GM03348 (cell line): Measurements from ENCODE around the gene PNMA8A.
"Not testable (repeated sequence)": the region's sequence is repeated elsewhere in the genome, so short reads cannot be mapped to it uniquely, and the experiment has no call there.

Source experiments
- DNase-seq: peaks from one replicate; pipeline ENCODE4 v3.0.0; 2012; ENCODE audit warnings: low spot score

Gene PNMA8A

DNA sequence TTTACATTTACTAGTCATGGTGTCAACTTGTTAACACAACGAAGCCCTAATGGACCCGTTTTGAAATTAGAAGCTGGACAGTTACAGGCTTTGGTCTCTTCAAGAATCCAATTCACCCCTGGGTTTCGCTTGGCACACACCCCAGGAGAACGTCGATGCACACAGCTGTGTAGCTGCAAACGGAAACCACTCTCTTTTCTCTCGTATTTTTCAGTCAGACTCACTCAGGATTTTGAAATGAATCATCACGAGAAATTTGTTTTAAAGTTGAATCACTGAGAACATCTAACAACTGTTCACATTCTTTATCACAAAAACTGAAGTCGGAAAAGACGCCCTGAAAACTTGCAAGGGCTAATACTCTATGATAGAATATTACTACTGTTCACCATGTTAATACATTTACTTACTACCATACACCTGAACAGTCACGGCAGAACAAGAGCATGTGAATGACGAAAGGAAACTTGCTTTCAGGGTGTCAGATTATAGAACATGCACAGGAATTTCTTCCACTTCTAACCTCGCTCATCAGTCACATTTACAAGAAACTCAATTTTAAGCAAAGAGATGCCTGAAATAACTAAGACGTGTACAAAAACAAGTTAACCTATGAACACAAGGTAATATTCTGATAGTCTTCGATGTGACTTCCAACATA is 4.7 kb downstream of the PNMA8A start:
- DNase-seq, result peak; percentile 87

DNA sequence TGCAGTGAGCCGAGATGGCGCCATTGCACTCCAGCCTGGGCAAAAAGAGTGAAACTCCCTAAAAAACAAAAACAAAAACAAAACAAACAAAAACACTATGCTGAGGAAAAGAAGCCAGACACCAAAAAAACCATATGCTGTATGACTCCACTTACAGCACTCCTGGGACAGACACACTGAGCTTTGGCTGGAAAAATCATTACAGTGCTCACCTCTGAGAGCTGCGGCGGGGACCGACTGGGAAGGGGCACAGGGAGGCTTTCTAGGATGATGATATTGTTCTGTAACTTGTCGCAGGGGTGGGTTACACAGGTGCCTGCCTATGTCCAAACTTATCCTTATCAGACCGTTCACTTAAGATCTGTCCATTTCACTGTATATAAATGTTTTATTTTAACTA is 7.8 kb downstream of the PNMA8A start:
- DNase-seq, result no peak

DNA sequence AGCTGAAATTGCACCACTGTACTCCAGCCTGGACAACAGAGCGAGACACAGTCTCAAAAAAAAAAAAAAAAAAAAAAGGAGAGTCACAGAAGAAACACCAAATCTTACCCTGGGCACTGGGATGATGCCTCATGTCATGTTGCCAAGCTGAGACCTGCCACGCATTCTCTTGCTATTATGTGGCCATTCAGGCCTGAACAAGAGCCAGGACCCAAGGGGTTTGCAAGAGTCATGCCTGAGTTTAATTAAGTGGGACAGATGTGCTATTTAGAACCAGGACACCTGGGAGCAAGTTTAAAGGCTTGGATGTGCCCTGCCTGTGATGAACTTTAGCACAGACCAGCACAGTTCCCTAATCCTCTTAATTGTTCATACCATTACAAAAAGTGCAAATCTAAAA is 9.8 kb downstream of the PNMA8A start:
- DNase-seq, result no peak

DNA sequence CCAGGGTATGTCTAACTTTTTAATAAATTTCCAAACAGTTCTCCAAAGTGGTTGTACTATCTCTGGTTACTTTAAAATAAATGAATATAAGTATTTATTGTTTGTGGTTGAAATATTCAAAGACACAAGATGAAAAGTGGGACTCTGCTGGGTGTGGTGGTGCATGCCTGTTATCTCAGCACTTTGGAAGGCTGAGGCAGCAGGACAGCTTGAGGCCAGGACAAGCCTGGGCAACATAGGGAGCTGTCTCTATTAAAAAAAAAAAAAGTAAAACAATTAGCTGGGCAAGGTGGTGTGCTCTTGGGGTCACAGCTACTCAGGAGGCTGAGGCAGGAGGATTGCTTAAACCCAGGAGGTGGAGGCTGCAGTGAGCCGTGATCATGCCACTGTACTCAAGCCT is 10.4 kb downstream of the PNMA8A start:
- DNase-seq, result no peak

DNA sequence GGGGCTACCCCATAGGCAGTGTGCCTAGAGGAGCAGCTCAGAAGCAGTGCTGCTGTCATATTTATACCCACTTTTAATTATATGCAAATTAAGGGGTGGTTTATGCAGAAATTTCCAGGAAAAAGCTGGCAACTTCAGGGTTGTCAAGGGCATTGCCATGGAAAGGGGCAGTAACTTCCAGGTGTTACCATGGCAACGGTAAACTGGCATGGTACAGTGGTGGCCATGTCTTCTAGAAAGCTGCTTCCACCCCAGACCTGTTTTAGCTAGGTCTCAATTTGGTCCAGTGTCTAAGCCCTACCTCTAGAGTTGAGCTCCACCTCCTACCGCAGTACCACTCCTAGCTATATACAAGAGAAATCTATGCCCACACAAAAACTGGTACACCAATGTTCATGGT is 11.3 kb downstream of the PNMA8A start:
- no peak for DNase-seq

DNA sequence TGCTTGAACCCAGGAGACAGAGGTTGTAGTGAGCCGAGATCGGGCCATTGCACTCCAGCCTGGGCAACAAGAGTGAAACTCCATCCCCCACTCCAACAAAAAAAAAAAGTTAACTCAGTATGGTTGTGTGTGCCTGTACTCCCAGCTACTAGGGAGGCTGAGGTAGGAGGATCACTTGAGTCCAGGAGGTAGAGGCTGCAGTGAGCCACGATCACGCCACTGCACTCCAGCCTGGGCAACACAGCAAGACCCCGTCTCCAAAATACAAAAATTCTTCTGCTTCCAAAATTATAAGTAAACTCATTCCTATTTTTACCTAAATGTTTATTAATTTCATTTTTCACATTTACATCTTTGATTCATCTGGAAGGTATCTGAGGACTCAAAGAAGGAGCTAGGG is 14.4 kb downstream of the PNMA8A start:
- no peak for DNase-seq

DNA sequence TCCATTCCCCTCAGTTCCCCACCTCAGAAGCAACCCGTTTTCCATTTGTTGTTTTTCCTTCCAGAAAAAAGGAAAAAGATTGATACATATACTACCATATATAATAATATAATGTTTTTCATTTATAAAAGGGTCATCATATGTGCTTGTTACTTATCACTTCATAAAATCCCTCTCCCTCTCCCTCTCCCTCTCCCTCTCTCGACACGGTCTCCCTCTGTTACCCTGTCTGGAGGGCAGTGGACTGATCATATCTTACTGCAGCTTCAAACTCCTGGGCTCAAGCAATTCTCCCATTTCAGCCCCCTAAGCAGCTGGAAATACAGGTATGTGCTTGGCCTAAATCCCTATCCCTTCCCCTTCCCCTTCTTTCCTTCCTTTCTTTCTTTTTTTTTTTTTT is 17.1 kb downstream of the PNMA8A start:
- no peak for DNase-seq

DNA sequence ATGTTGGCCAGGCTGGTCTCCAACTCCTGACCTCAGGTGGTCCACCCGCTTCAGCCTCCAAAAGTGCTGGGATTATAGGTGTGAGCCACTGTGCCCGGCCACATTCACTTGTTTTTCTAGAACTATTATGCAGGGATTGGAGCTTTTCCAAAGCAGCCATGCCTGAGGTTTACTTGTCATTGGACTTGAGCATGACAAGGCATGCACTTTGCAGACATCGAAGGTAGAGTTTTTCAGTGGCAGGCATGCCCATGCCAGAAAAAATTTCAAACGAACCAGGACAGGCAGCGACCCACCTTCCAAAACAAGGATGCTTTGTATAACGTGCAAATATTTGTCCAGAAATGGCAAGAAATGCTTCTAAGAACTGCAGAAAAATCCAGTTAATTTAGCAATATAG is 17.7 kb downstream of the PNMA8A start:
- no peak for DNase-seq

DNA sequence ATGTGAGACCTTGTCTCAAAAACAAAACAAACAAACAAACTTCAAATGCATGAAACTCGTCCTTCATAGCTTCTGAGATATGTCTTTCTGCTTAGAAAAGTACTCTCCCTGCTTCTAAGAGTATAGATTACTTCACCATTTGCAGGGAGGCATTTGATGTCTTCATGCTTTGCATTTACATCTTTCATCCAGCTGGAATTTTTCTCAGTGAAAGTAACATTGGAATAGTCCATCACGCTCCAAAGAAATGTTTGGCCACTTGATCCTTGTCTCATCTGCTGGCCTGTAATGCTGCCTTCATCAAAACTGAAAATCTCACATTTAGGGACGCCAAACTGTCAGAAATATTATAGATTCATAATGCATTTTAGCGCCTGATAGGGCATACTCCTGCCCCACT is 19.2 kb downstream of the PNMA8A start:
- no peak for DNase-seq

DNA sequence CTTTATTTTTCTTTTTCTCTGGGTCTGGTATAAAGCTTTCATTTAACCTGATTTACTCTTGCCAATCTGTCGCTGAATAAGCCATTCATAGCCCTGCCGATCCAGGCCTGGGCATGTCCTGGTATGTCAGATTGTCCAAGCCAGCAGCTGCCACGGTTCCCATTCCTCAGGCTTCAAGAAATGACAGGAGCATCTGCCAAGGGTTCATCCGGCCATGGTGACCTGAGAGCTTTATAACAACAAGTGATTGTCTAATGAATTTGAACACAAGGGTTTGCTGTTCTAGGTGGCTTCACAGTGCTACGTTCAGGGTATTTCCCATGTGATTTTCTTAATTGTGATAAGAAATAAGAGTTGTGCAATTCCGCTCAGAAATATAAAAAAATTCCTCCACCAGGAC is 20.0 kb downstream of the PNMA8A start:
- DNase-seq, result no peak

DNA sequence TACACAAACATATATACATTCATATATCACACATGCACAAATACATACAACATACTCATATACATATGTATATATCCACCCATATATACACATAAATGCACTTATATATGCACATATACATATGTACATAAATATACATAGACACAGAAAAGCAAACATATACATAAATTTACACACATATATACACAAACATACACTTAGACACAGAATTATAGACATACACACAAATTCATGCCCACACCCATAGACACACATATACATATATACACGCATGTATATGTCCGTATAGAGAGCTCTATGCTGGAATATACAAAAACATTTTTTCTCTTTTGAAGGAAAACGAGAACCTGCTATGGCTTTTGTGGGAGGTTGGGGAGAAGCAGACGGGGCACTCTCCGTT is 20.6 kb downstream of the PNMA8A start:
- DNase-seq, result no peak

DNA sequence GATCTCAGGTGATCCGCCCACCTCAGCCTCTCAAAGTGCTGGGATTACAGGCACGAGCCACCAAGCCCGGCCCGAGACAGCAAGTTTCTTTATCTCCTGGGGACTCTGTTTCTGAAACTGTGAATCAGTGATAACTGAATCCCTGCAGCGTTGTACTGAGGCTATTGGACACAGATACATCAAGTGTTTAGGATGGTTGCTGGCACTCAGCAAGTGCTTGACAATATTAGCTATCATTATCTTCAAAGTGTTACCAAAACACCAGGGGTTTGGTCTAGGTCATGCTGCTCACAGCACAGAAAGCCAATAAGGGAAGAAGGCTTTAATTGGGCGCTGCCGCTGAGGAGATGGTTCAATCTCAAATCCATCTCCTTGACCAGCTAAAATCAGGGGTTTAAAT is 22.1 kb downstream of the PNMA8A start:
- no peak for DNase-seq

DNA sequence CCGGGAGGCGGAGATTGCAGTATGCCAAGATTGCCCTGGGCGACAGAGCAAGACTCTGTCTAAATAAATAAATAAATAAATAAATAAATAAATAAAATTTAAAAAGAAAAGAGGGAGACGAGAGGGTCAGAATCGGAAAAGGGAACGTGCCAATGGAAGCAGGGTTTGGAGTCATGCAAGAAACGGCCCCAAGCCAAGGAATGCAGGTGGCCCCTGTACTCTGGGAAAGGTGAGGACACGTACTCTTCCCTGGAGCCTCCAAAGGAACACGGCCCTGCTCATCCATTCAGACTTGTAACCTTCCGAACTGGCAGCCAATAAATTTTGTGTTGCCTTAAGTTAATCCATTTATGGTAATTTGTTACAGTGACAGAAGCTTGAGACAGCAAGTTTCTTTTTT is 22.8 kb downstream of the PNMA8A start:
- DNase-seq, result no peak

DNA sequence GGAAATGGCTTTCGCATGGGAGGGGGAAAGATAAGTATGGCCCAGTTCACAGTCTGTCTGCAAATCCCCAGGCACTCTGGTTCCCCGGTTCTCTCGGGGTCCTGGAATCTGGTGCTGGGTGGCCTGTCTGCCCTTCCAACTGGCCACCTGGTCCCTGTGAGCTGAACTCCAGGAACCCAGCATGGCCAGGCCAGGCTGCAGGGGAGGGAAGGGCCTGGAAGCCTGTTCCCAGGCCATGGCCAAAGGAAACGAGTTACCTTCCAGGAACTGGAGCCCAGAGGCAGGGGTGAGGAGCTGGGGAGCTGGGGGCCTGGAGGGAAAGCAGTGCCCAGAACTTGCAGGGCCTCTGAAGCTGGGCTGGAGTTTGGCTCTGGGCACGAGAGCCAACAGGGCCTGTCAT is 23.5 kb downstream of the PNMA8A start:
- no peak for DNase-seq

DNA sequence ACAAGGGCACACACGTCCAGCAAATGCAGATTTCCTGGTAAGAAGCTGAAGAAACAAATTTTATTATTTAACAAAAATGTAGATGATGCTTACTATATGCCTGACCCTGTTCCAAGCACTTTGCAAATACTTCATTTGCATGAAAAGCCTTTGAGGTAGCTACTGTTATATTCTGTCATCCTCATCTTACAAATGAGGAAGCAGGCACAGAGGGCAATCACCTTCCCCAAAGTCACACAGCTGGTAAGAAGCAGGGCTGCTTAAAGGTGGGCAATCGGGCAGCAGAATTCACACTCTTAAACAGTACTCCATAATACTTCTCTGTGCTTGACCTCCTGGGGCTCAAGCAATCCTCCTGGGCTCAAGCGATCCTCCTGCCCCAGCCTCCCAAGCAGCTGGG is 24.4 kb downstream of the PNMA8A start:
- no peak for DNase-seq

DNA sequence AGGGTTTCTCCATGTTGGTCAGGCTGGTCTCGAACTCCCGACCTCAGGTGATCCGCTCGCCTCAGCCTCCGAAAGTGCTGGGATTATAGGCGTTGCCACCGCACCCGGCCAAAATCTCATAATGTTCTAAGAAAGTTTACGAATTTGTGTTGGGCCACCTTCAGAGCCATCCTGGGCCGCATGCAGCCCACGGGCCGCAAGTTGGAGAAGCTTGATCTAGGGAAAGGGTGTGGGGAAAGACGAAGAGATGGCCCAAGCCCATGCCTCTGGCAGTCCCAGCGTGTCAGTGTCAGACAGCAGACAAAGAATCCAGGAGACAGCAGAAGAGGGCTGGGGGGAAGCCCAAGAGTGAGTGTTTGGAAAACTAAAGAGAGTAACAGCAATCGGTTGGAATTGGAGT is 25.3 kb downstream of the PNMA8A start:
- DNase-seq, result no peak

DNA sequence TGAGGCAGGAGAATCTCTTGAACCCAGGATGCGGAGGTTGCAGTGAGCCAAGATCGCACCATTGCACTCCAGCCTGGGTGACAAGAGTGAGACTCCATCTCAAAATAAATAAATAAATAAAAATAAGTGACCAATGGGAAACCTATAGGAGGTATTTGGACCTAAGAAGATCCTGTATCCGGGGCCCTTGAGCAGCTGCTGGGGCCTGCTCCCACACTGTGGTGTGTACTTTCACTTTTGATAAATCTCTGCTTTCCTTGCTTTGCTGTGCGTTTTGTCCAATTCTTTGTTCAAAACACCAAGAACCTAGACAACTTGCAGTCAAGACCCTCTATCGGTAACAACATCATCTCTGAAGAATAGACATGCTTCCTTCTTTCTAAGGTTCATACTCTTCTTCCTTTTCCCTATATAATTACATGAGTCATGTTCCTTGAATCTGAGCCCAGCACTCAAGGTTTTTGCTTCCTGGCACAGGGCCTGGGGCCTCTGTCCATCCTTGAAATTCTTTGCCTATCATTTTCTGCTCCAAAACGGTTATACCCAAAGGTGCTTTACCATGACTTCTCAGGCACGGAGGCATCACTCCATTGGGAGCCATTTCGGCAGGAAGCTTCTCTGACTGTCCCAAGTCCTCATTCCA is 28.4 kb downstream of the PNMA8A start:
- DNase-seq, result peak; percentile 71

DNA sequence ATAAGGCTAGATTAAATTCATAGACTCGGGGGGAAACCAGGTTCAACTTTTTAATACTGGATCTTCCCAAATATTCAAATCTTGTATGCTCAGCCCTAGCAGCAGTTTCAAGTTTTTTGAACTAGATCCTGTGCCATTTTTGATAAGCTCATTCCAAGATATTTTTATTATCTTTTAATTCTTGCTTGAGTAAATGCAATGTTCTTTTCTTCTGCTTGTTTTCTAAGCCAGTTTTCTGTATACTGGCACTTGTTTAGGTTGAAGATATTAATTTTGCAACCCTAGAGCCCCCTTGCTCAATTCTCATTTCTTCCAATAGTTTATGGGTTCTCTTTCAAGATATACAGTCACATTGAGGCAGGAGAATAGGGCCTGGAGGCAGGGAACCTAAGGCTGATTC is 29.5 kb downstream of the PNMA8A start:
- DNase-seq, result no peak

DNA sequence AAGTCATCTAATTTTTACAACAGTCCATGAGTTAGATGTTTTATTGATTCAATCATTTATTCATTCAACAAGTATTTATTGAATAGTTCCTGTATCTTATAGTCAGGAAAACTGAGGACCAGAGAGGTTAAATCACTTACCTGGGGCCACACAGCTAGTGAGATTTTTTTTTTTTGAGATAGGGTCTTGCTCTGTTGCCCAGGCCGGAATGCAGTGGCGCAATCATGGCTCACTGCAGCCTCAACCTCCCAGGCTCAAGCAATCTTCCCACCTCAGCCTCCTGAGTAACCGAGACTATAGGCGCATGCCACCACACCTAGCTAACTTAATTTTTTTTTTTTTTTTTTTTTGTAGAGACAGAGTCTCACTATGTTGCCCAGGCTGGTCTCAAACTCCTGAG is 35.7 kb downstream of the PNMA8A start:
- DNase-seq, result not testable (repeated sequence)

DNA sequence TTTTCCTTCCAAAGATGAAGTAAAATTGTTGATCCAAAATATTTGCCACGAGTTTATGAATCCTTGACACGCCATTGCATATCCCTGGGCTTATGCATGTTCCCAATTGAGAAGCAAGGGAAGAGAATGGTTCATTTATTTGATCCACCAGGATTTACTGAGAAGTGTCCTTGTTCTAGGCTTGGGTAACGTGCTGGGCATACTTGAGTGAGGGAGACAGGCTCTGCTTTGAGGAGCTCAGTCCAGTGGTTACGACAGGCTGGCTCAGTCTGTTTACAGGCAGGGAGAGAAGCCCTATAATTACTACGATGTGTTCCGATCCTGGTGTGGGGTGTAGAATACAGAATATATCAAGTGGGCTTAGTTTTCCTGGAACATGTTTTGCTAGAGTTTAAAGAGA is 36.4 kb downstream of the PNMA8A start:
- no peak for DNase-seq

DNA sequence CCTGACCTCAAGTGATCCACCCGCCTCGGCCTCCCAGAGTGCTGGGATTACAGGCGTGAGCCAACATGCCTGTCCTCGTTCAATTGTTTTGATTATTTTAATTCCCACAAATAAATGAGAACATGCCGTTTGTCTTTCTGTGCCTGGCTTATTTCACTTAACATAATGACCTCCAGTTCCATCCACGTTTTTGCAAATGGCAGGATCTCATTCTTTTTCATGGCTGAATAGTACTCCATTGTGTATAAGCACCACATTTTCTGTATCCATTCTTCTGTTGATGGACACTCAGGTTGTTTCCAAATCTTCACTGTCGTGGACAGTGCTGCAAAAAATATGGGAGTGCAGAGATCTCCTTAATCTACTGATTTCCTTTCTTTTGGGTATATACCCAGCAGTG is 37.9 kb downstream of the PNMA8A start:
- DNase-seq, result not testable (repeated sequence)

DNA sequence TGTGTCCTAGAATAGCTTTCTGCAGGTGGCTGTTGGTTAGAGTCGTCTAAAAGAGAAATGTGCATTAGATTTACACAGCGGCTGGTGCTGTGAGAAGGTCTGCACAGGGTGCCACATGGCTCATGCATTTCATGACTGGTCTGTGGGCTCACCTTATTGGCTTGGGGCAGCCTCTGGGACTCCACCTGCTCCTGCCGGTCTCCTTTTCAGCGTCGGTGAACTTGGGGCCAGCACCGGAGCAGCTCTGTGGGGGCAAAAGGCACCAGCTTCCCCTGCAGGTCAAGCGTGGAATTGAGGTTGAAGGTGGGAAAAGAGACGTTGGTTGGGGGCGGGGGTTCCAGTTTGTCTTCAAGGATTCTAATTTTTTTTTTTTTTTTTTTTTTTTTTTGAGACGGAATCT is 39.5 kb downstream of the PNMA8A start:
- no peak for DNase-seq

DNA sequence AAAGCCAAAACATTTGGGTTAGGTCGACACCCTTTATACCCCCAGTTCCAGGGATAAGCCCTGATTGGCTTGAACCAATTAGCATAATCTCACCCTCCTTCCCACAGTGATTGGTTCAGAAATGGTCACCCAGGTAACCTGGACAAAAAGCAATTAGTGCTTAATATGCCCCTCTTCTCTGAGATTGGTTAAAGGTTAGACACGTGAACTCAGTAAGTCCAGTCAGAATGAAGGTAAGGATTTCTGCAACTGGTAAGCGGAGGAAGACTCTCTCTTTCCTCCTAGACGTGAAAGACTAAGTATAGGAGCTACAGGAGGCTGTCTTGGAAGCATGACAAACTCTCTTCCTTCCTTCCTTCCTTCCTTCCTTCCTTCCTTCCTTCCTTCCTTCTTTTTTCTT is 41.4 kb downstream of the PNMA8A start:
- DNase-seq, result no peak
